HUDEP-2 (cell line): ENCODE measurements around the gene BRMS1.
"Not testable (repeated sequence)": the region's sequence is repeated elsewhere in the genome, so short reads cannot be mapped to it uniquely, and the experiment has no call there.

Source experiments
- DNase-seq, 76 experiments: peaks; one replicate each; lab custom pipeline; 2025; ENCODE audit not compliant: unreplicated experiment in 76 of 76; lab: John Stamatoyannopoulos, UW

The BRMS1 gene

GRCh38 chr11:66363805-66364535, 19.1 kb upstream of the BRMS1 start:
- DNase-seq = peak in 67 of 76 experiments; percentile 8 to 81 (median 58)

- no peak for DNase-seq
These were observed 18.3 kb upstream of the BRMS1 start for GRCh38 chr11:66363187-66363601.

- no peak for DNase-seq
These were observed 17.7 kb upstream of the BRMS1 start for GRCh38 chr11:66362481-66363147.

- no peak for DNase-seq
These were observed 16.6 kb upstream of the BRMS1 start for GRCh38 chr11:66361502-66361941.

- no peak for DNase-seq
These were observed 15.6 kb upstream of the BRMS1 start for GRCh38 chr11:66360406-66361073.

- no peak for DNase-seq
These were observed 14.8 kb upstream of the BRMS1 start for GRCh38 chr11:66359662-66360087.

- not testable (repeated sequence) for DNase-seq
These were observed 5.8 kb upstream of the BRMS1 start for GRCh38 chr11:66350560-66351235.

- DNase-seq = no peak
These were observed 4.1 kb upstream of the BRMS1 start for GRCh38 chr11:66349084-66349386.

DNA sequence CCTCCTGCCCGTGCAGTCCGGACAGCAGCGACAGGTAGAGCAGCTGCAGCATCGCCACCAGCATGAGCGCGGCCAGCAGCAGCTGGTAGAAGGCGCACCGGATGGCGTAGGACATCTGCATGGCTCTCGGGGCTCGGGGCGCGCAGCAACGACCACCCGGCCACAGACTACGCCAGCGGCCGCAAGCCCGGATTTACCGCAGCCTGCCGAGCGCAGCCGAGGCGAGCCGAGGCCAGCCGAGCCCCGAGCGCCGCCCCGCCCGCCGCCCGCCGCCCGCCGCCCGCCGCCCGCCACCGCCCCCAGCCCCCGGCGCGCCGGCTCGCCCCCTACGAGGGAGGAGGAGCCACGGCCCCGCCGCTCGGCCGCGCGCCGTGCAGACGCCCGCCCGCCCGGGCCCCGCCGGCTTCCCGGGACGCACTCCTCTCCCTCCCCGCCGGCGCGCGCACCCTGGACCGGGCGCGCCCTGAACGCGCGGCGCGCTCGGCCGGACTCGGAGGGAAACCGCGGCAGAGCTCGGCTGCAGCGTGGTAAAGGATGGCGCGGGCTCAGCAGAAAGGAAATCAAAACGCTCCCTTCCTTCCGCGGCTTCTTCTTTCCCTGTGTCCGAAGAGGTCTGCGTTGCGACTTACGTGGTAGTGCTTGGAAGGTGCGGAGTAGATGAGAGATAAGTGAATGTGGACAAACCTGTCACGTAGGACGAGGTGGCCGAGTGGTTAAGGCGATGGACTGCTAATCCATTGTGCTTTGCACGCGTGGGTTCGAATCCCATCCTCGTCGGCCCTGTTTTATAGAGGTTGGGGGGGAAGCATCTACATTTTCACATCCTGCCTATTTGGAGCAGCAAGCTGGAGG, 2.7 kb upstream of the BRMS1 start, which contains the start of gene B4GAT1:
B4GAT1 (minus strand) TSS at position 205 of the 852 bp plus-strand sequence; CDS start at position 121, 84 bp downstream.
- DNase-seq = peak in 73 of 76 experiments; percentile 17 to 82 (median 62)

- no peak for DNase-seq
These were observed 1.8 kb upstream of the BRMS1 start for GRCh38 chr11:66346476-66347424.

- peak in 1 of 76 experiments; percentile 72 for DNase-seq
These were observed 379 bp upstream of the BRMS1 start for GRCh38 chr11:66345316-66345649.

DNA sequence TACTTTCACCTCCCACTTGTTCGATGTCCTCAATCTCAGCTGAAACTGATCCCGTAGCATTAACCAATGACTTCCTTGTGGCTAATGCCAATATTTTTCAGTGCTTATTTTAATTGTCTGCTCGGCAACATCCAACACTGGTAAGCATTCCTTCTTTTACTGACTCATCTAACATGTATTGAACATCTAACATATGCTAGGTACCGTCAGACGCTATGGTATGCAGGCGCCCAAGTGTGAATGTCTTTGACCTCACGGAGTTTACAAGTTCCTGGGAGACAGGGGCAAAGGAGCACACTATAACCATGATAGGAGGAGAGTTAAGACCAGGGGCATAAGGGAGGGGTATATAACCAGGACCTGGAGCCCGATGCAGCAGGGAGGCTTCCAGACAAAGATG, 1.7 kb downstream of the BRMS1 start:
- no peak for DNase-seq

DNA sequence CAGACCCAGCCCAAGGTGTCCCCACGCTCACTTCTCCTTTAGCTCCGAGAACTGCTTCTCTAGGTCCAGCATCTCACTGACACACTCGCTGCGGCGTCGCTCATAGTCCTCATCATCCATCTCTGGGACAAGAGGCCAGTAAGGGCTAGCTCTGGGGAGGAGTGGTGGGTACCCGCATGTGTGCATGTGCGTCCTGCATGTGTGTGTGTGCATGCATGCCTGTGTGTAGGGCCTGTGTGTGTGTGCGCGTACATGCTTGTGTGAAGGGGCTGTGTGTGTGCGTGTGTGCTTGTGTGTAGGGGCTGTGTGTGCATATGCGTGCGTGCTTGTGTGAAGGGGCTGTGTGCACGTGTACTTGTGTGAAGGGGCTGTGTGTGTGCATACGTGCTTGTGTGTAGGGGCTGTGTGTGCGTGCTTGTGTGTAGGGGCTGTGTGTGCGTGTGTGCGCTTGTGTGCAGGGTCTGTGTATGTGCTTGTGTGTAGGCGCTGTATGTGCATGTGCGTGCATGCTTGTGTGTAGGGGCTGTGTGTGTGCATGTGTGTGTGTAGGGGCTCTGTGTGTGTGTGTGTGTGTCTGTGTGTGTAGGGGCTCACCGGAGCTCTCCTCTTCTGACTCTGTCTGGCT, 3.3 kb downstream of the BRMS1 start:
- no peak for DNase-seq

DNA sequence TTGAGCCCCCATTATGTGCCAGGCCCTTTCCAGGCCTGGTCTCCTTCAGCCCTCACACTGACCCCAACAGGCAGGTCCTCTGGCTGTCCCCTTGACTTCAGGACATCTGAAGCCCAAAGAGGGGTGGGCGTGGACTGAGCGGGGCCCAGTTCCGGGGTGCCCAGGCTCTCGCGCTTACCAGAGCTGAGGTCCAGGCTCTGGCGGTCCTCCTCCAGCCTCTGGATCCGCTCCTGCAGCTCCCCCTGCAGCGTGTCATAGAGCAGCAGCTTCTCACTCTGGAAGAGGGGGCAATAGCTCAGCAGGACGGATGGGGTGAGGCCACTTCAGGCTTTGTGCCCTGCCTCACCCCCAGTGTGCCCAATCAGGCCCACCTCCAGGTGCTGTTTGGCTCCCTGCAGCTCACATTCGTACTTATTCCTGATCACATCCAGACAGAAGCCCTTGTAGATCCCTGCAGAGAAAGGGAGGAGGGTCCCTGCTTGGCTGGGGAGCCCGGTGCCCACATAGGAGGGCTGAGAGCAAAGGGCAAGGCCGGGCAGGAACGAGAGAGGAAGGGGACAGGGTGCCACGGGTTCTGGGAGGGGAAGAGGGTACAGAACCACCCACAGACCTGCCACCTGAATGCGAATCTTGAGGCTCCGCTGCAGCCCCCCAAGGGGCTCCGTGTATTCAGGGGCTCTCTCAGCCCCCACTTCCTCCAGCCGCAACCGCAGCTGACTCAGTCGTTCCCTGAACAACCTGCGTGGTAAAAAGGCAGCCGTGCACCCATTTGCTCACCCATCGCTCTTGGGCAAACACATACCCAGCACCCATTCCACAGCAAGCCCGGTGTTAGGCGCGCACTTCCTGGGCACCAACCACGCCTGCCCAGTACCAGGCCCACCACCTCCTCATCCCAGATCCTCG, 4.1 kb downstream of the BRMS1 start:
- no peak for DNase-seq

- no peak for DNase-seq
These were observed 5.0 kb downstream of the BRMS1 start for GRCh38 chr11:66339686-66340483.

DNA sequence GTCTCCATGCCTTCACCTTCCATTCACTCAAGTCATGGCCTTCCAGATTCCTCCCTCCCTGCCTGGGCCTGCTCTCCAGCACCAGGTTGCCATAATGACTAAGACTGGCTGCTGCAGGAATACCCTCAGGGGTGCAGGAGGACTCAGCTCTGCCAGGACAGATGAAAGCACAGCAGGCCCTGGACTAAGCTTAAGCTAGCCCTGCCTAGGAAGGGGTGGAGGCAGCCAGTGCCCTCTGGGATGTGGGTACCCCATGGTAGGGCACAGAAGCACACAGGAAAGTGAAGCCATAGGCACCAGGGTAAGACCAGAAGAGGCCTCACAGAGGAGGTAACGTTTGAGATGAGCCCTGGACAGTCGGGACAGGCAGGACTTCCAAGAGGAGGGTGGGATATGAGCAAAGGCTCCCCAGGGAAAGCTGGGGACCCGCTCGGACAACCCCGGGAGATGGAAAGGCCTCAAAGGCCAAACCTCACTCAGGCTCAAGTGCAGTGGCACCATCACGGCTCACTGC, 5.7 kb downstream of the BRMS1 start:
- DNase-seq = no peak
